HG03159 (cell line): ENCODE data around the gene LRRC7.
"Not testable (repeated sequence)": the region's sequence is repeated elsewhere in the genome, so short reads cannot be mapped to it uniquely, and the experiment has no call there.

ENCODE experiments used
- ATAC-seq: cut with Tn5 transposase; IDR thresholded peaks from one replicate; pipeline ENCODE4 v1.9.1; 2021; ENCODE audit warnings: mild to moderate bottlenecking, moderate library complexity; ENCODE audit not compliant: unreplicated experiment

The LRRC7 gene

DNA sequence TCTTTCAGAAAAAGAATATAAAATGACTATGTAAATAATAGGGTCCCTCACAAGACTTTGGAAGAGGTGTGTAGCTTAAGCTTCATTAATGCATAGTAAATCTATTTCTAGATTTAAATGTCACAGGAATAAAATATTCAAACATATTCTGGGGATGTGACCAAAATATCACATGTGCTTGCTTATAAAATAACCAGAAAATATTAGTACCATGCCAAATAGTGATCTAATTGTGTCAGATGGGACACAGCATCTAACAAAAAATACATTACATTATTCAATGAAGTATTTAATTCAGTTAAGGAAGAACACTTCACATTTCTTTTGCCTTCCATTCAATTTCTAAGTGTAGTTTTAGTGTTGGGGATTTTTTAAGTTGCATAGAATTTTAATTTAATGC lies 458.1 kb downstream of the LRRC7 start:
- no peak for ATAC-seq

- peak; percentile 68 for ATAC-seq
These were observed 465.6 kb downstream of the LRRC7 start for GRCh38 chr1:70033266-70033873.

DNA sequence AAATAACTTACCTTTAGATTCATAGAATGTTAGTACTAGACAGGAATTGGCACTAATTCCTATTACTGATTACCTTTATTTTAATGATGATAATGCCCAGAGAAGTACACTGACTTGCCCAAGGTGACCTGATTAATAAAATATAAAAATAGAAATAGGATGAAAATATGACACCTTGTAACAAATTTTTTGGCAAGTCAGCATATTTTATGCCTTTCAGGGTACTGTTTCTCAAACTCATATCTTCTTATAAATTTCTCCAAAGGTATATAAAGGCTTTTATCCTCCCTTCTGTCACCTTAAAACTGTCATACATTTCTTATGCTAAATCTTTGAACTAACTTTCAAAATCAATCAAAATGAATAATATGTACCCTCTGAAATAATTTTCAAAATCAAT lies 466.2 kb downstream of the LRRC7 start:
- ATAC-seq = no peak

- no peak for ATAC-seq
These were observed 466.7 kb downstream of the LRRC7 start for GRCh38 chr1:70034403-70034802.

DNA sequence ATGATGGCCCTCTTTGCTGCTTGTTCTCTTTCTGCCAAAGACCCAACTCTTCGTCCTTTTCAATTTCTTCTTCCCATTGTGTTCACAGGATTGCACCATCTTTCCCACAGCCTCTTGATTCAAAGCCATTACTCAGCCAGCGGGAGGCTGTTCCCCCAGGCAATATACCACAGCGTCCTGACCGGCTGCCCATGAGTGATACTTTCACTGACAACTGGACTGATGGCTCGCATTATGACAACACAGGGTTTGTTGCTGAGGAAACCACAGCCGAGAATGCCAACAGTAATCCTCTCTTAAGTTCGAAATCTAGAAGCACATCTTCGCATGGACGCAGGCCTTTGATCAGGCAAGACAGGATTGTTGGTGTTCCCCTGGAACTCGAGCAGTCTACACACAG lies 470.3 kb downstream of the LRRC7 start:
- ATAC-seq = no peak

DNA sequence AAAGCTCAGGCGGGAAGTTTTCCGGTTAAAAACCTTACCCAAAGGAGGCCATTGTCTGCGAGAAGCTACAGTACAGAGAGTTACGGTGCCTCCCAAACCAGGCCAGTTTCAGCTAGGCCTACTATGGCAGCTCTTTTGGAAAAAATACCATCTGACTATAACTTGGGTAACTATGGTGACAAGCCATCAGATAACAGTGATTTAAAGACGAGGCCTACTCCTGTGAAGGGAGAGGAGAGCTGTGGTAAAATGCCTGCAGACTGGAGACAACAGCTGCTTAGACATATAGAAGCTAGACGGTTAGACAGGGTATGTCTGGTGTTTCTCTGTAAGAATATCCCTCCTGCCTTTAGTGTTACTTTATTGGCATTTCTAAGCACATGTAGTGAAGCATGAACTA lies 471.8 kb downstream of the LRRC7 start:
- ATAC-seq = no peak

GRCh38 chr1:70041317-70042045 lies 473.8 kb downstream of the LRRC7 start:
- no peak for ATAC-seq

DNA sequence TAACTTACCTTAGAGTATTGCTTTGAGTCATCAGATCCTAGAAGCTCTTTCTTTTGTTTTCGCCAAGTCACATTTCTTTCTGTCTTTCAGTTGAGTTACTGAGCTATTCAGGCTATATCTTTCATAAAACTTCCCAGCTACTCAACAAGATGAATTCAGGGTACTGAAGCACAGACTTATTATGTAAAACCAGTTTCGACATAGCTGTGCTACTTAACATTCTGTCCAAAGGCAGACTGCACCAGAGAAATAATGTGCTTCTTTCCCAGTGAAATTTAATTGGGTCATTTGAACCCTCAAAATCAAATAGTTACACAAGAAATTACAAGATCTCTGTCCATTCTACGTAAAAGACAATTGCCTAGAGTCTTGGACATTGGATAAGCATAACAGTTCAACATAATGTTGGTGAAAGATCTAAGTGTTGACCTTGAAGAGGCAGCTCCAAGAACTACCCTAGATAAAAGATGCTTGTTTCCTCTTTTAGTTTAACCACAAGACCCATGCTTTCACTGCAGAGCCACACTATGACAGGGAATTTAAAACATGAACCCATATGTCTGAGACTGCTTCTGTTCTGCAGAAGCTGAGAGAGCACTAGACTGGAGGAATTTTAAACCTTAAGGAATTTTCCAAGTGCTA lies 474.5 kb downstream of the LRRC7 start:
- ATAC-seq = peak; percentile 65

GRCh38 chr1:70043804-70044203 lies 476.1 kb downstream of the LRRC7 start:
- no peak for ATAC-seq

- ATAC-seq = no peak
These were observed 477.1 kb downstream of the LRRC7 start for GRCh38 chr1:70044832-70045231.

DNA sequence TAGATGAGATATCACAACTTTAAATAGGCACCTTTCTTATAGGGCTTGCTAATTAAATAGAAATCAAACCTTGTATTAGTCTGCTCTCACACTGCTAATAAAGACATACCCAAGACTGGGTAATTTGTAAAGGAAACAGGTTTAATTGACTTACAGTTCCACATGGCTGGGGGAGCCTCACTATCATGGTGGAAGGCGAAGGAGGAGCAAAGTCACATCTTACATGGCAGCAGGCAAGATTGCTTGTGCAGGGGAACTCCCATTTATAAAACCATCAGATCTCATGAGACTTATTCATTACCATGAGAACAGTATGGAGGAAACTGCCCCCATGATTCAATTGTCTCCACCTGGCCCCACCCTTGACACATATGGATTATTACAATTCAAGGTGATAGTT lies 477.9 kb downstream of the LRRC7 start:
- ATAC-seq = not testable (repeated sequence)

DNA sequence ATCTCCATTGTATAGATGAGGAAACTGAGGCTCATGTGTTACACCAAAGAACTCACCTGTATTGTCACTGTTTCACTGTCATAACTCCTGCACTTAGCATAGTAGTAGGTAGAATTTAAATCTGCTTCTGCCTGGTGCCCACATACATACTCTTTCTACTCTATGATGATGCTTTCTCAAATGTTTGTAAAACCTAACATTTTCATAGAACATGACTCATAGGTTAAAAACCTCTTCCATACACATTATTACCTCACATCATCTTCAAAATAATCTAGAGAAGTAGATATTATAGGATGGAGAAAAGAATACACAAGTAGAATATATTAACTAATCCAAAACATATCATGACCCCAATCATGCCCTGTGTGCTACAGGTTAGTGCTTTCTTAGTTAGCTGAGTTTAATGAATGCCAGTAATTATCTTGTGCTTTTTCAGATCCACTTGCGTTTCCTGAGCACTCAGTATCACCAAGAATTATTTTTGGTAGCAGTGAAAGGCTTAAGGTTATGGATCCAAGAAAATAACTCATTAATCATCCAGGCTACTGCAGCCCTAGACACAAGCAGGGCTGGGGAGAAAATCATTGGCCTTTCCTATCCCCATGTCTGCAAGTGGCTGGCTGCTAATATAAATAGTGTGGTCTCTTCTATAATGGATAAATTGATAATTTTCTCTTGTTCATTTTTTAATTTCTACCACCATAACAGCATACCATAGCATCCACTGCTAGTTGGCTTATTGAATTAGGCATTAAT lies 480.8 kb downstream of the LRRC7 start:
- no peak for ATAC-seq

DNA sequence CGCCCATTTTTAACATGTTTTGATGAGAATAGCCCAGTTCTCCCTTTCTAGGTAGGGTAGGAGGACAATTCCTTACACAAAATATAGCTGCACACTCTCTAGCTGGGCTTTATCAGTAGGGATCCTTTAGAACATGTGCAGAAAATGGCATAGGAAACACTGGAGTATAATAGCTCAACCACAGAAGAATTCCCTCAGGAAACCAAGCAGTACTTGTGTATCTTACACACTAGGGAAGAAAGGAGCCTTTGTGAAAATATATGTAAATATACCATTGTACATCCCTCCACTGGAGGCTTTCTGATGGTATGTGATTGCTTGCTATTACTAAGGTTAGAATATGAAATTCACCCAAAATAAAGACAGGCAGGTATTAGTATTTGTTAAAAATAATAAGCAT lies 484.2 kb downstream of the LRRC7 start:
- ATAC-seq = no peak

DNA sequence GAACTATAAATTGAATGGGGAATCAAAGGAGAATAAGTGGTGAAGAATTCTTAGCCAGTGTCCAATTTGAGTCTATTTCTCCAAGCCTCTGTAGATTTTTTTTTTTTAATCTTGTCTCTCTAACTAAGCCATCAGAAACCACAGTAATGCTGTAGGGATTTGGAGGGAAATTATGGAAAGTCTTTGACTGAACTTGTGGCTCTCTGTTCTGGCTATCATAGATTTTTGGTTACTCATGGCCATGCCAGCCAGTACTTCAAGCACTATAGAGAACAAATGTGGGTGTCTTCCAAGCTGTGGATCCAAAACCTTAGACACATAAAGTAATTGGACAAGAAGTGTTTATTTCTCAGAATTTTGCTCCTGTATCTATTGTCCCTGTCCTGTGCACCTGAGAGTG lies 489.8 kb downstream of the LRRC7 start:
- ATAC-seq = no peak

- ATAC-seq = no peak
These were observed 493.5 kb downstream of the LRRC7 start for GRCh38 chr1:70061231-70061630.

DNA sequence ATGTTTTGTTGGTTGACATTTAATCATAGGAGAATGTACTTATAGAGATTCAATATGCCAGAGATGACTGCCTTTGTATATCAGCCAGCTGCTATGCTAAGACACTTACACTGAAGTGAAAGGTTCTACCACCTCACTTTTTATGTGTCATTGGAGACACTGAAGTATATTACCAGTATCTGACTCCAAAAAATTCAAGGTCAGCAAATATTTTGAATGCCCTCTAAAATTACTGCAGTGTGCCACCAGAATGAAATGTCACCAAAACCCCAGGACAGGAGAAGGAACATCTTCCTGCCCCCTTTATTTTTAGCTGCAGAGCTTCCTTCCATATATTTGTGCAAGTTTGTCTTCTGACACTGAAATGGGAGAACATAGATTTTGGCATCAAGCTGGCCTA lies 496.1 kb downstream of the LRRC7 start:
- ATAC-seq = no peak

GRCh38 chr1:70066711-70067110 lies 499.0 kb downstream of the LRRC7 start:
- ATAC-seq = no peak

- no peak for ATAC-seq
These were observed 503.9 kb downstream of the LRRC7 start for GRCh38 chr1:70071601-70072000.

DNA sequence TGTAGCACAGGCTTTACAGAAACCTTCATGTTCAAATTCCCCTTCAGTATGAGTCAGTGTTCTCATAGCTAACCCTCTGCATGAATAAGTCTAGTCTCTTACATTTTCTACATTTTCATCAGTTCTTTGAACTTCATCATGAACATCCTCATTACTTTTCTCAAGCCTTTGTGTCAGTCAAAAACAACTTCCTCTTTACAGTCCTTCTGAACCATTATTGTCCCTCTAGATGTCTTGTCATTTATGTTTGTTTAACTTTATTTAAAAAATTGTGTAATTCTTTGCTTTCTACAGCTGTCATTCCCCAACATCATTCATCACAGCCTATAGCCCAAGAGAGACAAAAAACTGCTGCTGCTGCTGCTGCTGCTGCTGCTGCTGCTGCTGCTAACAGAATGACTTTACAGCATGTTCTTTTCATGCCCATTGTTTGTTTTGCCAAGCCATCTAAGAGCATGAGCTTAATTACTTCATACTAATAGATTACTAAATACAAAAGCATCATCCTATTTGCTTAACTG lies 504.6 kb downstream of the LRRC7 start:
- no peak for ATAC-seq

GRCh38 chr1:70075761-70076160 lies 508.0 kb downstream of the LRRC7 start:
- no peak for ATAC-seq

- ATAC-seq = no peak
These were observed 509.3 kb downstream of the LRRC7 start for GRCh38 chr1:70077066-70077465.
